GM23248 (cell line): ENCODE results near the gene SPOCD1.

Experiments
- EZH2 ChIP-seq: fragments of 200-600 bp; sonication (generic); IDR thresholded peaks from 2 replicates; pipeline ENCODE4 v1.6.1; 2018; ENCODE audit warnings: antibody characterized with exemption, mild to moderate bottlenecking; ENCODE audit not compliant: insufficient read depth, poor library complexity, severe bottlenecking
- EZH2phosphoT487 ChIP-seq: fragments of 200-600 bp; sonication (generic); IDR thresholded peaks from 2 replicates; pipeline ENCODE4 v1.6.1; 2018; ENCODE audit warnings: antibody characterized with exemption, moderate library complexity, mild to moderate bottlenecking, low read depth; ENCODE audit not compliant: insufficient read depth

- TF ChIP-seq EZH2 (no peak), EZH2phosphoT487 (no peak)
Observed at GRCh38 chr1:31809698-31810097, 6.1 kb downstream of the SPOCD1 start.
